Stomach (tissue), 4 donors: ENCODE measurements around the gene PPP1R12C.

Experiments used
- POLR2A ChIP-seq, 4 donors: fragments of 450-650 bp; IDR thresholded peaks; one replicate each; pipeline ENCODE4 v1.6.1; 2016; ENCODE audit warnings: antibody characterized with exemption in 4 of 4, control low read depth in 2 of 4, mild to moderate bottlenecking in 1 of 4, moderate library complexity in 1 of 4
- TF ChIP-seq, protein P1 (sequence below), 7 experiments: fragments of 450-650 bp in 4 of 7; fragments of 200-600 bp in 3 of 7; sonication (generic) in 3 of 7; IDR thresholded peaks; one replicate each; pipeline ENCODE4 v1.5.1; 2016 to 2019; ENCODE audit warnings: antibody characterized with exemption in 7 of 7, control low read depth in 2 of 7, mild to moderate bottlenecking in 1 of 7

DNA sequence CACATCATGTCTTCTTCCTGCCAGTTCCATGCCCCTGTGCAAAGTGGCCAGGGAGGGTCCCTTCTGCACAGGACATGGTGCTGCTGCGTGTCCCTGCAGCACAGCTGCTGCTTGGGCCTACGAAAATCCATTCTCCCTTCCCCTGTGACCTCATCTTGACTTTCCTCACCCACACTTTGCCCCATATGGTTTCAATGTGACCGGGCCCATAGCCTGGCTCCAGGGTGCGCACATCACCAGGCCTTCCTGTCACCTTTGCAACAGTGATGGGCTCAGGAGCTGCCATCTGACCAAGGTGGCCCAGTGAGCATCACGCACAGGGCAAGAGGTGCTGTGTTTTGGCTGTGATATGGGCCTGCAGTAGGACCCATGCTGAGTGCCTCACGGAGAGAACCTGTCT, 10.8 kb downstream of the PPP1R12C start:
- TF ChIP-seq, protein P1, sequence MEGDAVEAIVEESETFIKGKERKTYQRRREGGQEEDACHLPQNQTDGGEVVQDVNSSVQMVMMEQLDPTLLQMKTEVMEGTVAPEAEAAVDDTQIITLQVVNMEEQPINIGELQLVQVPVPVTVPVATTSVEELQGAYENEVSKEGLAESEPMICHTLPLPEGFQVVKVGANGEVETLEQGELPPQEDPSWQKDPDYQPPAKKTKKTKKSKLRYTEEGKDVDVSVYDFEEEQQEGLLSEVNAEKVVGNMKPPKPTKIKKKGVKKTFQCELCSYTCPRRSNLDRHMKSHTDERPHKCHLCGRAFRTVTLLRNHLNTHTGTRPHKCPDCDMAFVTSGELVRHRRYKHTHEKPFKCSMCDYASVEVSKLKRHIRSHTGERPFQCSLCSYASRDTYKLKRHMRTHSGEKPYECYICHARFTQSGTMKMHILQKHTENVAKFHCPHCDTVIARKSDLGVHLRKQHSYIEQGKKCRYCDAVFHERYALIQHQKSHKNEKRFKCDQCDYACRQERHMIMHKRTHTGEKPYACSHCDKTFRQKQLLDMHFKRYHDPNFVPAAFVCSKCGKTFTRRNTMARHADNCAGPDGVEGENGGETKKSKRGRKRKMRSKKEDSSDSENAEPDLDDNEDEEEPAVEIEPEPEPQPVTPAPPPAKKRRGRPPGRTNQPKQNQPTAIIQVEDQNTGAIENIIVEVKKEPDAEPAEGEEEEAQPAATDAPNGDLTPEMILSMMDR (IDR thresholded peaks at IDR 0.05), result no peak
- TF ChIP-seq POLR2A (IDR thresholded peaks at IDR 0.05), result no peak
